HepG2 (cell line): ENCODE measurements around the gene STX10. TPM values are rescaled to one million over a fixed set of nuclear protein-coding genes. Genes with fewer than 3 reads are reported as not detected.

Source experiments
- CAMTA2 ChIP-seq: sonication (generic); formaldehyde crosslinking; IDR thresholded peaks from 2 replicates; pipeline ENCODE4 v1.4.0; 2020; ENCODE audit warnings: mild to moderate bottlenecking, missing genetic modification reagents, borderline replicate concordance
- CHD2 ChIP-seq: IDR thresholded peaks from 2 replicates; pipeline ENCODE4 v1.6.1; 2011; ENCODE audit warnings: low read depth, low read length, improper control_type of control experiment
- DR1 ChIP-seq: sonication (generic); formaldehyde crosslinking; IDR thresholded peaks from 2 replicates; pipeline ENCODE4 v1.8.0; 2021; ENCODE audit warnings: mild to moderate bottlenecking, missing genetic modification reagents, inconsistent platforms
- KDM5B ChIP-seq: sonication (generic); formaldehyde crosslinking; IDR thresholded peaks from 2 replicates; pipeline ENCODE4 v1.4.0; 2020; ENCODE audit warnings: missing genetic modification reagents, mild to moderate bottlenecking, borderline replicate concordance
- MTERF4 ChIP-seq: sonication (generic); formaldehyde crosslinking; IDR thresholded peaks from 2 replicates; pipeline ENCODE4 v1.8.0; 2023; ENCODE audit warnings: mild to moderate bottlenecking, missing genetic modification reagents
- NCOR1 ChIP-seq: fragments of 200-600 bp; sonication (generic); IDR thresholded peaks from 2 replicates; pipeline ENCODE4 v1.7.0; 2017; ENCODE audit warnings: antibody characterized with exemption, low read length, borderline replicate concordance
- SP140L ChIP-seq: sonication (generic); formaldehyde crosslinking; IDR thresholded peaks from 2 replicates; pipeline ENCODE4 v1.4.0; 2020; ENCODE audit warnings: missing genetic modification reagents, borderline replicate concordance
- STAT5B ChIP-seq: sonication (generic); formaldehyde crosslinking; IDR thresholded peaks from 2 replicates; pipeline ENCODE4 v1.4.0; 2020; ENCODE audit warnings: missing genetic modification reagents
- TCF12 ChIP-seq, 2 experiments: fragments of 450-650 bp in 1 of 2; sonication (generic) in 1 of 2; formaldehyde crosslinking in 1 of 2; IDR thresholded peaks; 2 replicates each; pipeline versions ENCODE4 v1.6.1 to v1.8.0; 2017 to 2022; ENCODE audit warnings: antibody characterized with exemption in 1 of 2, mild to moderate bottlenecking in 1 of 2, missing genetic modification reagents in 1 of 2, moderate library complexity in 1 of 2
- ZBTB21 ChIP-seq: sonication (generic); formaldehyde crosslinking; IDR thresholded peaks from 2 replicates; pipeline ENCODE4 v1.4.0; 2020; ENCODE audit warnings: missing genetic modification reagents
- ZBTB7B ChIP-seq: sonication (generic); formaldehyde crosslinking; IDR thresholded peaks from 2 replicates; pipeline ENCODE4 v1.4.0; 2020; ENCODE audit warnings: missing genetic modification reagents
- ZC3H4 ChIP-seq: sonication (generic); formaldehyde crosslinking; IDR thresholded peaks from 2 replicates; pipeline ENCODE4 v1.4.0; 2020; ENCODE audit warnings: missing genetic modification reagents, borderline replicate concordance
- ZNF143 ChIP-seq: sonication (generic); formaldehyde crosslinking; IDR thresholded peaks from 2 replicates; pipeline ENCODE4 v1.4.0; 2020; ENCODE audit warnings: missing genetic modification reagents
- ZNF224 ChIP-seq: sonication (generic); formaldehyde crosslinking; IDR thresholded peaks from 2 replicates; pipeline ENCODE4 v1.5.0; 2020; ENCODE audit warnings: mild to moderate bottlenecking, missing genetic modification reagents
- ZNF263 ChIP-seq: sonication (generic); formaldehyde crosslinking; IDR thresholded peaks from 2 replicates; pipeline ENCODE4 v1.4.0; 2020; ENCODE audit warnings: missing genetic modification reagents
- ZNF572 ChIP-seq: sonication (generic); formaldehyde crosslinking; IDR thresholded peaks from 2 replicates; pipeline ENCODE4 v1.5.1; 2020; ENCODE audit warnings: mild to moderate bottlenecking, missing genetic modification reagents
- ZNF605 ChIP-seq: sonication (generic); formaldehyde crosslinking; IDR thresholded peaks from 2 replicates; pipeline ENCODE4 v1.8.0; 2022; ENCODE audit warnings: mild to moderate bottlenecking, missing genetic modification reagents
- ZNF776 ChIP-seq: sonication (generic); formaldehyde crosslinking; IDR thresholded peaks from 2 replicates; pipeline ENCODE4 v1.4.0; 2020; ENCODE audit warnings: mild to moderate bottlenecking, missing genetic modification reagents
- ZSCAN25 ChIP-seq: sonication (generic); formaldehyde crosslinking; IDR thresholded peaks from 2 replicates; pipeline ENCODE4 v1.8.0; 2022; ENCODE audit warnings: mild to moderate bottlenecking, missing genetic modification reagents
- polyA plus RNA-seq, 8 experiments: library from polyadenylated mRNA; depleted of rRNA in 3 of 8; stranded (reverse) in 7 of 8; unstranded in 1 of 8; fragments of >200 nt; fragmentation: Illumina TruSeq in 4 of 8; extraction: Trizol in 4 of 8; gene quantifications; 2 replicates each; pipeline versions ENCODE4 v1.2.1 to v1.2.3, GENCODE V29; 2011 to 2016; ENCODE audit warnings: low read depth in 4 of 8, missing spikeins in 1 of 8, mixed read lengths in 1 of 8; ENCODE audit not compliant: insufficient read depth in 1 of 8
- total RNA-seq, 5 experiments: library from RNA; depleted of rRNA; stranded (reverse); fragments of >200 nt; fragmentation: Illumina TruSeq; extraction: Trizol; gene quantifications; 2 replicates each; pipeline ENCODE4 v1.2.3, GENCODE V29; 2016; ENCODE audit warnings: low read depth in 1 of 5
- TF ChIP-seq, protein P1 (sequence below): sonication (generic); formaldehyde crosslinking; IDR thresholded peaks from 2 replicates; pipeline ENCODE4 v1.4.0; 2020; ENCODE audit warnings: missing genetic modification reagents, mild to moderate bottlenecking, borderline replicate concordance
- TF ChIP-seq, protein P2 (sequence below): sonication (generic); formaldehyde crosslinking; conservative IDR thresholded peaks from 2 replicates; pipeline ENCODE4 v1.4.0; 2020; ENCODE audit warnings: missing genetic modification reagents
- TF ChIP-seq, protein P3 (sequence below): sonication (generic); formaldehyde crosslinking; IDR thresholded peaks from 2 replicates; pipeline ENCODE4 v1.5.1; 2020; ENCODE audit warnings: missing genetic modification reagents, mild to moderate bottlenecking, borderline replicate concordance

STX10 gene
- total and polyA plus RNA-seq, 2 of the 13 experiments (the other 11 are each of a cell fraction or from before 2014, with no cell fraction given): 47.9 to 66.4 TPM

- TF ChIP-seq MTERF4 (peak; percentile 82; the same call in 1 of the 2 replicates), SP140L (CRISPR knock-in tag) (no peak), ZNF224 (CRISPR knock-in tag) (no peak), ZNF263 (0 out of 2 replicates have a peak, but pooled peaks have one; percentile 24), ZBTB21 (peak; percentile 69; the same call in 1 of the 2 replicates), ZSCAN25 (CRISPR knock-in tag) (peak; percentile 98), ZBTB7B (CRISPR knock-in tag) (peak; percentile 98), ZNF572 (CRISPR knock-in tag) (0 out of 2 replicates have a peak, but pooled peaks have one; percentile 67), STAT5B (CRISPR knock-in tag) (no peak), ZNF776 (CRISPR knock-in tag) (peak; percentile 77; the same call in 1 of the 2 replicates), KDM5B (CRISPR knock-in tag) (peak; percentile 74; the same call in 1 of the 2 replicates), ZNF143 (CRISPR knock-in tag) (peak; percentile 23; the same call in 1 of the 2 replicates), ZC3H4 (CRISPR knock-in tag) (no peak), CAMTA2 (CRISPR knock-in tag) (no peak), NCOR1 (peak; percentile 81; the same call in 1 of the 2 replicates), ZNF605 (CRISPR knock-in tag) (peak; percentile 92), TCF12 (IDR thresholded peaks at IDR 0.05) (no peak), TCF12 (CRISPR knock-in tag; IDR thresholded peaks at IDR 0.05) (peak; percentile 94; the same call in 1 of the 2 replicates), DR1 (CRISPR knock-in tag) (peak; percentile 62; the same call in 1 of the 2 replicates), CHD2 (0 out of 2 replicates have a peak, but pooled peaks have one; percentile 56)
- TF ChIP-seq, protein P1, sequence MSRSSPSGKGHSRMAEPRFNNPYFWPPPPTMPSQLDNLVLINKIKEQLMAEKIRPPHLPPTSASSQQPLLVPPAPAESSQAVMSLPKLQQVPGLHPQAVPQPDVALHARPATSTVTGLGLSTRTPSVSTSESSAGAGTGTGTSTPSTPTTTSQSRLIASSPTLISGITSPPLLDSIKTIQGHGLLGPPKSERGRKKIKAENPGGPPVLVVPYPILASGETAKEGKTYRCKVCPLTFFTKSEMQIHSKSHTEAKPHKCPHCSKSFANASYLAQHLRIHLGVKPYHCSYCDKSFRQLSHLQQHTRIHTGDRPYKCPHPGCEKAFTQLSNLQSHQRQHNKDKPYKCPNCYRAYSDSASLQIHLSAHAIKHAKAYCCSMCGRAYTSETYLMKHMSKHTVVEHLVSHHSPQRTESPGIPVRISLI (CRISPR knock-in tag): peak; percentile 31; the same call in 1 of the 2 replicates
- TF ChIP-seq, protein P2, sequence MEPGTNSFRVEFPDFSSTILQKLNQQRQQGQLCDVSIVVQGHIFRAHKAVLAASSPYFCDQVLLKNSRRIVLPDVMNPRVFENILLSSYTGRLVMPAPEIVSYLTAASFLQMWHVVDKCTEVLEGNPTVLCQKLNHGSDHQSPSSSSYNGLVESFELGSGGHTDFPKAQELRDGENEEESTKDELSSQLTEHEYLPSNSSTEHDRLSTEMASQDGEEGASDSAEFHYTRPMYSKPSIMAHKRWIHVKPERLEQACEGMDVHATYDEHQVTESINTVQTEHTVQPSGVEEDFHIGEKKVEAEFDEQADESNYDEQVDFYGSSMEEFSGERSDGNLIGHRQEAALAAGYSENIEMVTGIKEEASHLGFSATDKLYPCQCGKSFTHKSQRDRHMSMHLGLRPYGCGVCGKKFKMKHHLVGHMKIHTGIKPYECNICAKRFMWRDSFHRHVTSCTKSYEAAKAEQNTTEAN (CRISPR knock-in tag): no peak
- TF ChIP-seq, protein P3, sequence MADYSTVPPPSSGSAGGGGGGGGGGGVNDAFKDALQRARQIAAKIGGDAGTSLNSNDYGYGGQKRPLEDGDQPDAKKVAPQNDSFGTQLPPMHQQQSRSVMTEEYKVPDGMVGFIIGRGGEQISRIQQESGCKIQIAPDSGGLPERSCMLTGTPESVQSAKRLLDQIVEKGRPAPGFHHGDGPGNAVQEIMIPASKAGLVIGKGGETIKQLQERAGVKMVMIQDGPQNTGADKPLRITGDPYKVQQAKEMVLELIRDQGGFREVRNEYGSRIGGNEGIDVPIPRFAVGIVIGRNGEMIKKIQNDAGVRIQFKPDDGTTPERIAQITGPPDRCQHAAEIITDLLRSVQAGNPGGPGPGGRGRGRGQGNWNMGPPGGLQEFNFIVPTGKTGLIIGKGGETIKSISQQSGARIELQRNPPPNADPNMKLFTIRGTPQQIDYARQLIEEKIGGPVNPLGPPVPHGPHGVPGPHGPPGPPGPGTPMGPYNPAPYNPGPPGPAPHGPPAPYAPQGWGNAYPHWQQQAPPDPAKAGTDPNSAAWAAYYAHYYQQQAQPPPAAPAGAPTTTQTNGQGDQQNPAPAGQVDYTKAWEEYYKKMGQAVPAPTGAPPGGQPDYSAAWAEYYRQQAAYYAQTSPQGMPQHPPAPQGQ (CRISPR knock-in tag): no peak
These were observed 12.8 kb upstream of the STX10 start (continued) for GRCh38 chr19:13162724-13163608.
